ENCODE results near the gene IRF2BP1.

Gene IRF2BP1

GRCh38 chr19:45879971-45880370 lies 6.0 kb downstream of the IRF2BP1 start:
- ATAC-seq: no peak
- TF ChIP-seq CSRNP3 (CRISPR knock-in tag; IDR thresholded peaks at IDR 0.05): no peak
- TF ChIP-seq RARB (CRISPR knock-in tag; IDR thresholded peaks at IDR 0.05): no peak

GRCh38 chr19:45879055-45879454 lies 6.9 kb downstream of the IRF2BP1 start:
- TF ChIP-seq ZNF70 (CRISPR knock-in tag; IDR thresholded peaks at IDR 0.05) (no peak), TSHZ2 (CRISPR knock-in tag; IDR thresholded peaks at IDR 0.05) (no peak), OSR1 (CRISPR knock-in tag; IDR thresholded peaks at IDR 0.05) (no peak), ESRRG (CRISPR knock-in tag; IDR thresholded peaks at IDR 0.05) (no peak), BACH2 (CRISPR knock-in tag; IDR thresholded peaks at IDR 0.05; ENCODE audit: borderline replicate concordance) (no peak), SNAI2 (CRISPR knock-in tag; IDR thresholded peaks at IDR 0.05) (no peak), ZFP30 (CRISPR knock-in tag; IDR thresholded peaks at IDR 0.05) (no peak), ZFP3 (CRISPR knock-in tag; IDR thresholded peaks at IDR 0.05) (no peak), ZNF8 (CRISPR knock-in tag; IDR thresholded peaks at IDR 0.05) (no peak), TCF4 (CRISPR knock-in tag; IDR thresholded peaks at IDR 0.05; ENCODE audit: borderline replicate concordance) (no peak), PATZ1 (CRISPR knock-in tag; IDR thresholded peaks at IDR 0.05; ENCODE audit: borderline replicate concordance) (no peak), CREB5 (CRISPR knock-in tag; IDR thresholded peaks at IDR 0.05; ENCODE audit: low read depth) (no peak), CSDC2 (CRISPR knock-in tag; IDR thresholded peaks at IDR 0.05) (no peak), PPARA (CRISPR knock-in tag; IDR thresholded peaks at IDR 0.05; ENCODE audit: borderline replicate concordance) (no peak)
- no peak for ATAC-seq

- TF ChIP-seq ZFP30 (CRISPR knock-in tag; IDR thresholded peaks at IDR 0.05) (no peak), PPARA (CRISPR knock-in tag; IDR thresholded peaks at IDR 0.05; ENCODE audit: borderline replicate concordance) (no peak), ZFP3 (CRISPR knock-in tag; IDR thresholded peaks at IDR 0.05) (no peak), ISL1 (CRISPR knock-in tag; IDR thresholded peaks at IDR 0.05) (no peak), ZNF565 (CRISPR knock-in tag; conservative IDR thresholded peaks at IDR 0.05; ENCODE audit: low read depth) (no peak), BACH2 (CRISPR knock-in tag; IDR thresholded peaks at IDR 0.05; ENCODE audit: borderline replicate concordance) (no peak), ARNTL (CRISPR knock-in tag; IDR thresholded peaks at IDR 0.05; ENCODE audit: borderline replicate concordance, low read depth) (no peak), GLIS3 (CRISPR knock-in tag; IDR thresholded peaks at IDR 0.05) (no peak), TOX (CRISPR knock-in tag; IDR thresholded peaks at IDR 0.05; ENCODE audit: borderline replicate concordance) (no peak), SNAI2 (CRISPR knock-in tag; IDR thresholded peaks at IDR 0.05) (no peak), PATZ1 (CRISPR knock-in tag; IDR thresholded peaks at IDR 0.05; ENCODE audit: borderline replicate concordance) (no peak), ZNF70 (CRISPR knock-in tag; IDR thresholded peaks at IDR 0.05) (no peak)
- no peak for ATAC-seq
Measured at GRCh38 chr19:45878043-45878794, 7.7 kb downstream of the IRF2BP1 start.

Data from SK-N-SH treated with all-trans-retinoic acid at 6 μM for 48 hours (cell line).